Stimulated activated naive CD4-positive, alpha-beta T cell (primary cell): ENCODE data around the gene ZNF177.
"Not testable (repeated sequence)": the region's sequence is repeated elsewhere in the genome, so short reads cannot be mapped to it uniquely, and the experiment has no call there.

ENCODE experiments used
- DNase-seq, 6 experiments: peaks; one replicate each; lab custom pipeline; 2025; lab: John Stamatoyannopoulos, UW

Gene ZNF177

GRCh38 chr19:9362905-9363304 lies at the start of gene ZNF177:
ZNF177 (plus strand) TSS chr19:9363013; CDS start chr19:9378312, 15,299 bp downstream.
- DNase-seq = no peak

- no peak for DNase-seq
These were observed 49.1 kb upstream of the ZNF177 start for GRCh38 chr19:9313756-9314155.

GRCh38 chr19:9321338-9321737 lies 41.5 kb upstream of the ZNF177 start:
- DNase-seq = no peak

- DNase-seq = not testable (repeated sequence)
These were observed 41.1 kb upstream of the ZNF177 start for GRCh38 chr19:9321756-9322155.

- not testable (repeated sequence) for DNase-seq
These were observed 40.6 kb upstream of the ZNF177 start for GRCh38 chr19:9322201-9322600.

GRCh38 chr19:9323557-9323918 lies 39.3 kb upstream of the ZNF177 start:
- DNase-seq = peak in 1 of 6 experiments; percentile 60

GRCh38 chr19:9323919-9324583 lies 38.8 kb upstream of the ZNF177 start, which contains the start of gene ZNF559:
ZNF559 (plus strand) TSS chr19:9324179; CDS start chr19:9338550, 14,371 bp downstream.
- DNase-seq = peak; percentile 93 to 98 (median 94)

- DNase-seq = no peak
These were observed 38.2 kb upstream of the ZNF177 start for GRCh38 chr19:9324584-9324962.

- no peak for DNase-seq
These were observed 32.8 kb upstream of the ZNF177 start for GRCh38 chr19:9329999-9330398.

GRCh38 chr19:9342610-9343304 lies 20.1 kb upstream of the ZNF177 start:
- DNase-seq = no peak

GRCh38 chr19:9345005-9345404 lies 17.8 kb upstream of the ZNF177 start:
- DNase-seq = no peak

- DNase-seq = no peak
These were observed 14.6 kb upstream of the ZNF177 start for GRCh38 chr19:9348253-9348652.

GRCh38 chr19:9348671-9349070 lies 14.1 kb upstream of the ZNF177 start:
- no peak for DNase-seq

- DNase-seq = no peak
These were observed 10.3 kb upstream of the ZNF177 start for GRCh38 chr19:9352505-9352904.

GRCh38 chr19:9353011-9353410 lies 9.8 kb upstream of the ZNF177 start:
- no peak for DNase-seq

GRCh38 chr19:9354651-9355050 lies 8.2 kb upstream of the ZNF177 start:
- no peak for DNase-seq

- no peak for DNase-seq
These were observed 8.2 kb downstream of the ZNF177 start for GRCh38 chr19:9370738-9371619.

GRCh38 chr19:9381361-9381785 lies 18.6 kb downstream of the ZNF177 start:
- no peak for DNase-seq

- DNase-seq = peak in 5 of 6 experiments; percentile 8 to 49 (median 39)
These were observed 44.1 kb downstream of the ZNF177 start for GRCh38 chr19:9406798-9407352.

GRCh38 chr19:9407827-9408226 lies 45.0 kb downstream of the ZNF177 start:
- no peak for DNase-seq

GRCh38 chr19:9413240-9413954 lies 50.6 kb downstream of the ZNF177 start:
- no peak for DNase-seq

- DNase-seq = no peak
These were observed 65.1 kb downstream of the ZNF177 start for GRCh38 chr19:9427941-9428340.
